K562 (cell line): ENCODE data around the gene B3GNT4. TPM values are rescaled to one million over a fixed set of nuclear protein-coding genes. Genes with fewer than 3 reads are reported as not detected.

Source experiments
- AFF4 ChIP-seq: sonication (generic); formaldehyde crosslinking; IDR thresholded peaks from 2 replicates; pipeline ENCODE4 v1.8.0; 2023; ENCODE audit warnings: mild to moderate bottlenecking, missing genetic modification reagents
- ARID2 ChIP-seq: fragments of 450-650 bp; IDR thresholded peaks from 2 replicates; pipeline ENCODE4 v1.6.1; 2017; ENCODE audit warnings: antibody characterized with exemption, mild to moderate bottlenecking
- E2F8 ChIP-seq: fragments of 450-650 bp; IDR thresholded peaks from 2 replicates; pipeline ENCODE4 v1.7.1; 2018; ENCODE audit warnings: mild to moderate bottlenecking, low read depth; ENCODE audit not compliant: partially characterized antibody
- ILK ChIP-seq: fragments of 450-650 bp; IDR thresholded peaks from 2 replicates; pipeline ENCODE4 v1.6.1; 2016; ENCODE audit warnings: missing genetic modification characterization, low read depth, mild to moderate bottlenecking, missing compliant biosample characterization, moderate library complexity, borderline replicate concordance
- NR3C1 ChIP-seq: sonication (generic); formaldehyde crosslinking; IDR thresholded peaks from 2 replicates; pipeline ENCODE4 v1.8.1; 2022; ENCODE audit warnings: missing genetic modification reagents
- ZHX1 ChIP-seq: fragments of 150-350 bp; conservative IDR thresholded peaks from 2 replicates; pipeline ENCODE4 v1.6.1; 2014; ENCODE audit warnings: low read length
- ZNF407 ChIP-seq: fragments of 450-650 bp; IDR thresholded peaks from 2 replicates; pipeline ENCODE4 v1.6.1; 2016; ENCODE audit warnings: low read depth
- polyA plus RNA-seq, 8 experiments: library from polyadenylated mRNA; depleted of rRNA in 4 of 8; stranded (reverse) in 5 of 8; unstranded in 3 of 8; fragments of >200 nt; fragmentation: Nextera tagmentation in 2 of 8; fragmentation: Illumina TruSeq in 1 of 8; extraction: Ambion mirVana in 2 of 8; extraction: Trizol in 1 of 8; gene quantifications; 2 replicates each; pipeline versions ENCODE4 v1.2.1 to v1.2.3, GENCODE V29; 2011 to 2014; ENCODE audit warnings: inconsistent platforms in 1 of 8, missing spikeins in 1 of 8
- total RNA-seq, 7 experiments: library from RNA; depleted of rRNA in 6 of 7; stranded (reverse); fragments of >200 nt in 6 of 7; fragmentation: Illumina TruSeq in 2 of 7; extraction: Trizol in 2 of 7; gene quantifications; 2 replicates each; pipeline versions ENCODE4 v1.2.1 to v1.2.3, GENCODE V29; 2011 to 2021; ENCODE audit warnings: low replicate concordance in 1 of 7

The B3GNT4 gene
- total and polyA plus RNA-seq, 9 of the 15 experiments (the other 6 are each of a cell fraction or from before 2014, with no cell fraction given) = 0.17 to 3.2 (median 1.3) TPM

GRCh38 chr12:122226366-122227125 lies 23.0 kb downstream of the B3GNT4 start (continued):
- TF ChIP-seq AFF4 (CRISPR knock-in tag) (peak; percentile 76; the same call in 1 of the 2 replicates), ARID2 (no peak), NR3C1 (peak; percentile 98), ZHX1 (no peak), ZNF407 (no peak), ILK (tag) (no peak), E2F8 (no peak)
